22Rv1 (cell line): ENCODE measurements around the gene ZAR1.

Experiments
- CTCF ChIP-seq: fragments of 450-650 bp; IDR thresholded peaks from 2 replicates; pipeline ENCODE4 v1.5.1; 2017; ENCODE audit warnings: mild to moderate bottlenecking
- ZFX ChIP-seq: fragments of 450-650 bp; IDR thresholded peaks from 2 replicates; pipeline ENCODE4 v1.6.1; 2017; ENCODE audit warnings: antibody characterized with exemption, borderline replicate concordance

GRCh38 chr4:48490680-48491513 is 845 bp downstream of the ZAR1 start:
- TF ChIP-seq CTCF (no peak), ZFX (no peak)
